HTERT RPE-1 (cell line): ENCODE data around the gene ZBTB14.

Source experiments
- in situ Hi-C: fragments of 300-500 bp; cut with MboI; formaldehyde crosslinking; loops from 4 replicates; pipeline ENCODE4 v1.14.3; 2020; ENCODE audit warnings: low sequenced_read_pairs

ZBTB14 gene, protein sequence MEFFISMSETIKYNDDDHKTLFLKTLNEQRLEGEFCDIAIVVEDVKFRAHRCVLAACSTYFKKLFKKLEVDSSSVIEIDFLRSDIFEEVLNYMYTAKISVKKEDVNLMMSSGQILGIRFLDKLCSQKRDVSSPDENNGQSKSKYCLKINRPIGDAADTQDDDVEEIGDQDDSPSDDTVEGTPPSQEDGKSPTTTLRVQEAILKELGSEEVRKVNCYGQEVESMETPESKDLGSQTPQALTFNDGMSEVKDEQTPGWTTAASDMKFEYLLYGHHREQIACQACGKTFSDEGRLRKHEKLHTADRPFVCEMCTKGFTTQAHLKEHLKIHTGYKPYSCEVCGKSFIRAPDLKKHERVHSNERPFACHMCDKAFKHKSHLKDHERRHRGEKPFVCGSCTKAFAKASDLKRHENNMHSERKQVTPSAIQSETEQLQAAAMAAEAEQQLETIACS

DNA sequence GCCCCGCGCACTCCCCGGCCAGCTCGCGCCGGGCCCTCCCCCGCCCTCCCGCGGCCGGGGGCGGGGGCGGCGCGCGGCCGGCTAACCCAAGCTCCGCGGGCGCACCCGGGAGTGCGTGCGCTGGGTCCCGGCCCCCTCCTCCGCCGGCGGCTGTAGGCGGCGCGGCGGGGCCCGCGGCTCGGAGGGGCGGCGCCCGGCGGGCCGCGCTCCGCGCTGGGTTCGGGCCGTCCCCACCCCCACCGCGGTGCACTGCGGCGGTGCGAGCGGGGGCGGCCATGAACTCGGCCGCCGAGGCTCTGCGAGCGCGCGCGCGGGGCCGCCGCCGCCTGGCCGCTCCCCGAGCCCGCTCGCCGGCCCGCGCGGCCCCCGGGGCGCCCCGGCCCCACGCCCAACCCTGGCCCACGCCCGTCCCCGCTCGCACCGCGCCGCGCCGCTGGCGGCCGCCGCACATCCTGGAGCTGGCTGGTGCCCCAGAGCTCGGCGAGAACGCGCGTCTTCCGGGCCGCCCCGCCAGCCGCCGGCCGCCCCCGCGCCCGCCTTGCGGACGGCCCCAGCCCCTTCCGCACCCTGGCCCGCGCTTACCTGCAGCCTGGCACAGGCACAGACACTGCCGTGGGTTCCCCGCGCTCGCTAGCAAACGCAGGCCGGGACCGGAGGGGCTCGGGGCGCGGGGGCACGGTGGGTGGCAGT is at the start of gene ZBTB14:
ZBTB14 (minus strand) TSS at position 496 of the 690 bp plus-strand sequence. CDS start 2,480 bp downstream, outside the sequence.
- in situ Hi-C loops: no loop called here

DNA sequence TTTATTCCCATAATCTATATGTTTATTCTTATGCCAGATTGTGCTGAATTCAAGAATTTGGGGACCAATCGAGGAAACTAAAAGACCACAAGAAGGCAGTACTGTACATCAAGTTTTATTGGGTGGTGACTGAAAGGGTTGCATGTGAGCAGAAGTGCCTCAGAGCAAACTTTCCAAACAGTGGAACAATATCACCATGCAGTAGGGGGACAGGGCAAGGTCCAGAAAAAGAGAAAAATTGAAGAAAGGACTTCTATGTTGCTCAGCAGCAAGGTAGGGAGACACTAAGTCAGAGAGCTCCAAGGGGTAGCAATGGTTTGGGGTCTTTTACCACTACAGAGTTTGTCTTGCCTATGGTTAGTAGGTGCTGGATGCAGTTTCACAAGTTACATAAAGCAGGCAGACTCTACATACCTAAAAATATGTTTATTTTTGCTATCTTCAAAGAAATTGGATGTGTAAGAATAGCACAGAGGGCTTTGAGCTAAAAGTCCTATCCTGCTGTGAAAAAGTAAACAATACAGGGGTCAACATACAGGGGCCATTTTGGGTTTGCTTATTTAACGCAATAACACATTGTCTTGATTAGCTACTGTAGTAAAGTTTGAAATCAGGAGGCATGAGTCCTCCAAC is 43.8 kb upstream of the ZBTB14 start:
- in situ Hi-C loops: no loop called here

DNA sequence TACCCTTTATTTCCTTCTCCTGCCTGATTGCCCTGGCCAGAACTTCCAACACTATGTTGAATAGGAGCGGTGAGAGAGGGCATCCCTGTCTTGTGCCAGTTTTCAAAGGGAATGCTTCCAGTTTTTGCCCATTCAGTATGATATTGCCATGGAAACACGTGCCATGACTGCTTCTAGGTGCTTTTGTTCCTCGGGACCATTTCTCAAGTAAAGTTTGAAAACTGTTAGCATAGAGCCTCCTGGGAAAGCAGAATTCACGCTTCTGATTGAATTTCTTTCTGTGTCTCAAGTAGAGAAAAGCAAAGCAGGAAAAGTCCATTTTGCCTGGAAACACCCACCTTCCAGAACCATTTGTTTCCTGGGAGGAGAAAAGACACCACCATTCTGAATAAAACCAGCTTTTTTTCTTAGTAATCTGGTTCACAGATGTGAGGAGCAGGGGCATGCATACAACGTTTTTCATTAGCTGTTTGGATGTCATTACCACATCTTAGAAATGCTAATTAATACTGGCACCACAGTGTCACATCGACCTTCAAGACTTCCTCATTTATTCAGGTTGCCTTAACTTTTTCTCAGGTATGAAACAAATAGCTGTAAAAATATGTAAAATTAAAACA is 39.0 kb upstream of the ZBTB14 start:
- in situ Hi-C loops: no loop called here

DNA sequence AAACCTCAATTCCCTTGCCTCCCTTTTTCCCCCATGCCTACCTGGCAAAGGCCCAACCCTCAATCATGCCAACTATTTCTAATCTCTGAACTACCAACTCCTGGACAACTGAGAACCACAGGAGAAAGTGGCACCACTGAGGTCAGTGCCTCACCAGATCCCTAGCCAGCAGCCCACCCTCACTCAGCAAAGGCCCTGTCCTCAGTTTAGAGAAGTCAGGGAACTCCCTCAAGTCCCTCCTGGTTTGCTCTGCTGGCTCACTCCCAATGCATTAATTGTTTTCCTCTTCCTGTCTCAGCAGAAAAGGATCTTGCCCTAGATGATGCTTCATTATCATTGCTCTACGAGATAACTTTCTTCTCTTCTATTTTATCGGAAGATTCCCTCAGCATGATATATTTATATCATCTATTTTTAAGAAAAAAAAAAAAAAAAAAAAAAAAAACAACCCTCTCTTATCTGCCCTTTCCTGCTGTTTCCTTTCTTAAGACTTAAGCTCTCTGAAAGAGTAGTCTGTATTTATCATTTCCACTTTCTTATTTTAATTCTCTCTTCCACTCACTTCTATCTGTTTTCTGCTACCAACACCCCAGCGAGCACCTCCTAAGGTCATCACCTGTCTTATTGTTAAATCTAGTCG is 22.7 kb upstream of the ZBTB14 start:
- in situ Hi-C loops: no loop called here

DNA sequence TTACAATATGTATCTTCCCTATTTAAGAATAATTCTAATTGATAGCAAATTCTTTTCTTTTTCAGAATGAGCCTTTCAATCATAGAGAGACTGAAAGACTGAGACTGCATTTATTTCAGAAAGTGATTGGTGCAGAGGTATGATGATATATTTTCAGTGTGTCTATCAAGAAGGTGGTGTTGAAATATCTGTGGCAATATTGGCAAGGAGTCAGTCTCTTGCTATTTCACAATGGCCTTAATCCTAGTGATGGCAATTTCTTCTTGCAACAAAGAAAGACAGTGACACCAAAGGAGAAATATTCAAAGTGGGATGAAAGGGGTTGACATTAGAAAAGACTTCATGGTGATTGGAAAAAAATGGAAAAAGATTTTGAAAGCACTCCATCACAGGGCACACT is 21.7 kb upstream of the ZBTB14 start:
- in situ Hi-C loops: no loop called here

DNA sequence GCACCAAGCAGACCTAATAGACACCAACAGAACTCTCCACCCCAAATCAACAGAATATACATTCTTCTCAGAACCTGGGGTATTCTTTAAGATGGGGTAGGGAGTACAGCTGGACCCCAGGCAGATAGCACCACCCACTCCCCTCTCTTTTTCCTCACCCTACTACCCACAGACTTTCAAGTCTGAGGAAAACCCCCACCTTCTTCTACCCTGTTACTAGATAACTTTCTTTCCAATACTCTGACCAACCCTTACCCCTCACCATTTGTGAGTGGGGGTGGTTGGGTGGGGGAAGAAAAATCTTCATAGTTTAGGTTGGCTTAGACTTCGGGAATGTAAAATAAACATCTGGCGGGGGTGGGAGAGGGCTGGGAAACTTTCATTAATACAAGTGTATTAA is 20.3 kb upstream of the ZBTB14 start:
- in situ Hi-C loops: no loop called here

DNA sequence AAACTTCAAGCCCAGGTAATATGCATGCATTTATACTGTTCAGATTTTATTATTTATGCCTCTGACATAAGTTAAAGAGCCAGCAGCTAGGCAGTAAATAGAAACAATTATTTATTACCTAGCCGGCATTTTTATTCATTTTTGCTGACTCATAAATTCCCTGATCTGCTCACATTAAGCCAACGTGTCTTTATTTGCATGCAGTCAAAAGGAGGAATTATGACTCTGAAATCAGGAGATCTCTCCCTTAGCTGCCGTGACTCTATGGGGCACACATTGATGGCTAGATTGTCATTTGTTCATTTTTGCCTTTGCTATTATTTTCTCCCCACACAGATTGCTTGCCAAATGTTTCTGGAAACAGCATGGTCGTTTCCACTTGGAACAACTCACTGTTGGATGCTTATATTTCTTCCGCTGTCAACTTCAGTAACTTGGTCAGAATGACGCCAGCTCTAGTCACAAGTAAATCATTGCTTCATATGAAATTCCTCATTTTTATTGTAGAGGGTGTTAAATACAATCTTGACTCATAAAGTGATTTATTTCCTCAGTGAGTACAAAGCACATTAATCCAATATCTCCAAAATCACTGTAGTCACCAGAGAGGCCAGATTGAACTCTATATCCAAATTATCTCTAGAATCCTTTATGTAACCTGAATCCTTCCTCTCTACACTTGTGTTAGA is 15.9 kb upstream of the ZBTB14 start:
- in situ Hi-C loops: no loop called here

DNA sequence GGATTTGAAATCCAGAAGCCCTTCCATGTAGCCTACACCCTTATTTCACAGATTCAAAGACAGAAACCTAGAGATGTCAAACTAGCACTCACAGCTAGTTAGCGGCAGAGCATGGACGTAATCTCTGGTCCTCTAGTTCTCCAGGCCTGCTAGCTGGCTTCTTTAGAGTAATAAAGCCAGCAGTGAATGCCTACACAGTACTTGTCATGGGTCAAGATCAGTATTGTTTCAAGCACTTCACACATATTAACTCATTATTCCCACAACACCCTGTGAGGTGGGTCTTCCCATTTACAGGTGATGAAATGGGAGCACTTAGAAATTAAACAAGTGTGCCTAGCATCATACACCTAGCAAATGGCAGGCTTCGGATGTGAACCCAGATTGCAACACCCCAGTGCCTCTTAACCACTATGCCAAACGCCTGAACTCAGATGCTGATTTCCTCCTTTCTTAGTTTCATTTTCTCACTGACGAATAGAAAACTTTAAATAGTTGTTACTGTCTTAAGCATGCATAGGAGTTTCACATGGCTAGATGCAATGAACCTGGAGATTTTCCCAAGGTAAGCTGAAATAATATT is 14.5 kb upstream of the ZBTB14 start:
- in situ Hi-C loops: no loop called here

DNA sequence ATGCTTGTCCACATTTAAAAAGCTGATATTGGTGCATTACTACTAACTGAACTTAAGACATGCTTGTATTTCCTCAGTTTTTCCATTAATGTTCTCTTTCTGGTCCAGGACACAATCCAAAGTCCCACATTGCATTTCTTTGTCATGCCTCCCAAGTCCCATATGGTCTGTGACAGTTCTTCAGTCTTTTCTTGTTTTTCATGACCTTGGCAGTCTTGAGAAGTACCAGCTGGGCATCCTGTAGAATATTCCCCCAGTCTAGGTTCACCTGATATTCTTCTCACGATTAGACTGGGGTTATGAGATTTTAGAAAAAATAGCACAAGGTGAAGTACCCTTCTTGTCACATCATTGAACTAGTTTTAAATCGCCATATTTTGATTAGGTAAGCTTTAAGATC is 10.3 kb upstream of the ZBTB14 start:
- in situ Hi-C loops: no loop called here

DNA sequence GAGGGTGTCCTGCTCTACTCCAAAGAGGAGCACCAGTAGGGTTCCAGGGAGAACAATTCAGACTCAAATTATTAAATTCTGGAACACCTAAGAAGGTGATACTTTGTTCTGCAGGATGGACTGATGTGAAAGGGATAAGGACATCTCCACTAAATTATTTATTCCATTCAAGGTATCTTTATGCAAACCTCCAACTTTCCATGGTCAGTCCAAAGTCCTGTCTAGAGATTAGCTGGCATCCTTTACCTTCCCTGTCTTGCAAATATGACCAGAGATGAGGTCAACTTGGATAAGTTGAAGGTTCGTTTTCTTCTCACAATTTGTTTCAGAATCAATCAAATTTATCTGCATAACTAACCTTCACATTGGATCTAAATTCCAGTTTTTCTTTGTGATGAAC is 8.7 kb upstream of the ZBTB14 start:
- in situ Hi-C loops: no loop called here

DNA sequence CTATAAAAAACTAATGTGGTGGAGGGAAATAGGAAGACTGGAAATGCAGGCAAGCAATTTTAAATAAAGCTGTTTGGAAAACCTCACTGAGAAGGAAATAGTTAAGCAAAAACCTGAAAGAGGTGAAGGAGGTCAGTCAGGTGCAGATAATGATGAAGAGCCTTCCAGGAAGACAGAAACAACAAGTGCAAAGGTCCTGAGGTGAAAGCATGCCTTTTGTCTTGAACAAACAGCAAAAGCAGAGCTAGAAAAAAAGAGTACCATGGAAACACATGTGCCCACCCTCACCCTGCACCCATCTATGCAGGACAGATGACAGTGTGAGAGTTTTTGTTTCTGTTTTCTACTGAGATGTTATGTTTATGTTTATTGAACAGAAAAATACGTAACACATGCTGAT is 8.1 kb upstream of the ZBTB14 start:
- in situ Hi-C loops: no loop called here

DNA sequence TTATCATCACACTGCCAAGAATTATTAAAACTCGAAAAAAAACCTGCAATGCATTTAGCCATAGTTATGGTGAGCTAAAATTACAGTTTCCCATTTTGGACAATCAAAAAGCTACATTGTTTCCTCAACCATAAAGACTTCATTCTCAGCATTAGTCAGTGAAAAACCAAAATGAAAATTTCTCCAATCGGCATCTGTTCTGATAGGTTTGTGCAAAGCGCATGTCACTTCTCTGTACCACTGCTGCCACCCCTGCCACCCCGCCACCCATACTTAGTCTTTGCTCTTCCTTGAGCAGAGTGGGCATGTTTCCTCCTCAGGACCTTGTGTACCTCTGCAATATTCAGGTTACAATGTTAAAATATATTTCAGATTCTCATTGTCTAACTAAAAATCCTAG is 7.1 kb upstream of the ZBTB14 start:
- in situ Hi-C loops: no loop called here

DNA sequence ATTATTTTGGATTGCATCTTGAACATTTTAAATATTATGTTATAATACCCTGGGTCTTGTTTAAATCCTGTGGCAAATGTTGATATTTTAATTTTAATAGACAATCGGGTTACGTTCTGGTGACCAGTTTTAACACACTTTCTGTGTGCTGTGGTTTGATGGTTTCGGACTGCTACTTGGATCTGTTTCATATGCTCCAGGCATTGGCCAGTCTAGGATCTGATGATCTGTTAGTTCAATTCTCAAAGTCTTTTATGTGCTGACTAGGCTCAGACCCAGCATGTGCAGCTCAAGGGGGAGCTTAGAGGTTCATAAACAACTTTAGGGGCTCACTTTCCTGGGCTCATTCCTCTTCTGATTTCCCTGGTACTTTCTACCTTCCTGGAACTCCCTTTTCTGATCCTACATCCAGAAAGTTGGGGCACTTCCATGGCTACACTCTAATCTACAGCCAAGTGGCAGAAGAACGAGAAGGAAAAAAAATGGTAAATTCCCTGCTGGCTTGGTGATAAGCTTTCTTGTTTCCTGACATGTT is 5.0 kb upstream of the ZBTB14 start:
- in situ Hi-C loops: no loop called here

DNA sequence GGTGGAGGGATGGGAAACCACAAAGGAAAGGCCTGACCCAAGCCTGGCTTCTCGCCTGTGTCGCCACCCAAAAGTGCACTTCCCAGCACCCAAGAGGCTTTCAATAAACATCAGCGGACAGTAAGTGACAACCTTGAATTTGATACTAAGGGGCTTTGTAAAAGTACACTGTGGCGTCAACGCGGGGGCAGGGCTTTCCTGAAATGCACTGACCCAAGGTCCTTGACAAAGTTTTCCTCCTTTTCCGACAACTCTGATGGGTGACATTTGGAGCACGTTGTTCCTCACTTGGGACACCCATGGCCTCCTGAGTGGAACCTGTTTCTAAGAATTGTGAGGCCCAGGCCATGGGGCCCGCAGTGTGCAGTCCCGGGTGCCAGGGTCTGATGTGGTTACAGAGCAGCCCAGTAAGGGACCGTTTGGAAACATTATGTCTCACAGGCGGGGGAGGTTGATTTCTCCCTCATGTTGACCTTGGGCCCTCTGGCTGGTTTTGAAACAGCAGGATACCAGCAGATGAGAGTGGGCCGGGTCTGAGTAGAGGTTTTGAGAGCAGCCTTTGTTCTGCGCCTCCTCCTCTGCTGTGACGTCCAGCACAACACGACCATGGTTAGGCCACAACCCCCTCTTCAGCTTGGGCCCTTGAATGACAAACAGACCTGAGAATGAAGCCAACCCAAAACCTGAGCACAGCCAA is 2.8 kb upstream of the ZBTB14 start:
- in situ Hi-C loops: no loop called here

DNA sequence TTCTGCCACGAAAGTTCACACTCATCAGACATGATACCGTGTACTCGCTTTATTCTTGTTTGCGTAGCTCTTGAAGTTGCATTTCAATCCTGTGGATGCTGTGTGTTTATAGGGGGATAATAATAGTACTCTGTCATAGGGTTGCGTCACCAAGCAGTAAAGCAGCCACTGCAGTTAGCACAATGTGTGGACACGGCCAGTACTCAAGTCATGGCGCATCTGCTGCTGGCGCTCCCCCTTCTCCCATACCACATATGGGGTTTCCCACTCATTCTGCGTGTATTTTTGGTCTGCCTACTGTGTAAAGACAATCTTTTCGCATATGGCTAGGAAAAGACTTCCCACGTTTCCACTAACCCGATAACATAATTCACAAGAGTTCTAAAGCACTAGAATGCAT is 2.1 kb upstream of the ZBTB14 start:
- in situ Hi-C loops: no loop called here

DNA sequence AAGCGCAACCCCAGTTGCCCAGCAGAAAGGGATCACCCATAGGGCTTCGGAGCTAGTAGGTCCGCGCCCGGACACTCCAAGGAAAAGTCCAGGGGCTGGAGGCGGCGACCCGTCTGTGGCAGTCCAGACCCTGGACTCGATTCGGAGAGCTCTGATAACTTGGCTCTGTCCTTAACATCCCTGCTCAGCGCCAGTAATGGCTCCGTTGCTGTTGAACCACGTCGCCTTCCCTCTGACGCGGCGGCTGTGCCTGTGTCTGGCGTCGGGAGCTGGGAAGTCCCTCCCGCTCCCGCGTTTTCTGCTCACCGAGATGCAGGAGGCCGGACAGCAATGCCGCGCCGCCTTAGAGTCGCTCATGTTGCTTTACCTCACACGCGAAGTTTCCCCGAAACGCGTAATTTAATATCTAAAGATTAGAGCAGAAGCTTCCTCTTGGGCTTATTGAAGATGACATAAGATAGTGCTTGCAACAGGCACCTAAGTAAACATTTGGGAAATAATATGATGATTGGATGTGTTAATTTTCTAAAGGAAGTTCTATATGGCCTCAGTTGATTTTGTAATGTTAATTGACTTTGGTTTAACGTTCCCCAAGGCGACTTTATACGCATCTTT is 1.3 kb upstream of the ZBTB14 start:
- in situ Hi-C loops: no loop called here

DNA sequence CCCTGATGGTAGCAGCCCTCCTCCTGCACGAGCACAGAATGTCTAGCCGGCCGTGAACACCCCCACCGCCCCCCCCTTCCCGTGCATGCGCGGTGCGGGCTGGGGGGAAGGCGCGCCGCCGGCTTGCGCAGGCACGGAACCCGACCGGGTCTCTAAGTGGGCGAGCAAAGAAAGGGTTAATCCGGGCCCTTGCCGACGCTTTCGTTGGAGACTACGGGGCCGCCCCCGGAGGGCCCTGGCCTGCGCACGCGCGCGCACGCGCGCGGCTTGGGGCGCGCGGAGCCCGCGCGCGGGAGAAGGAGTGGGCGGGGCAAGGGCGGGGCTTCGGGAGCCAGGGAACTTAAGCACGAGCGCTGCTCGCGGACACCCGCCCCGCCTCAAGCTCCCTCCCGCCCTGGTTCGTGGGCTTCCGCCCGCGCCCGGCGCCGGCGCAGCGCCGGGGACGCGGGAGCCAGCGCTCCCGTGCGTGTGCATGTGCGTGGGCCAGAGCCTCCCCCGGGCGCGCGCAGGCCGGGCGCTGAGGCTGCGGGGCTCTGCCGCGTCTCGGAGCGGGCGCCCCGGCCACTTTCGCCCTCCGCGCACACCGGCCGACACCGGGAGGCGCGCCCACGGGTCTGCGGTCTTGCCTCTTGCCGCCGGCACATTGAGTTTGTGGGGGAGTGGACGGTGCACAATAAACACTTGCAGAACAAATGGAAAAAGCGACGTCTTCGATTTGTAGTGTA is 617 bp upstream of the ZBTB14 start:
- in situ Hi-C loops: no loop called here
